KOPT-K1 (cell line): ENCODE results near the gene PKIB.
"Not testable (repeated sequence)": the region's sequence is repeated elsewhere in the genome, so short reads cannot be mapped to it uniquely, and the experiment has no call there.

Source experiments
- H3K27ac ChIP-seq: fragments of 200-600 bp; sonication (generic); 2 replicates; pipeline ENCODE4 v1.5.1; 2016; ENCODE audit warnings: antibody characterized with exemption, mild to moderate bottlenecking, low read depth, low read length; ENCODE audit not compliant: poor library complexity, severe bottlenecking
- H3K36me3 ChIP-seq: fragments of 200-600 bp; sonication (generic); 2 replicates; pipeline ENCODE4 v1.5.1; 2017; ENCODE audit warnings: antibody characterized with exemption, mild to moderate bottlenecking, low read length, moderate library complexity; ENCODE audit not compliant: insufficient read depth
- H3K9me3 ChIP-seq: fragments of 200-600 bp; sonication (generic); 2 replicates; pipeline ENCODE4 v1.5.1; 2017; ENCODE audit warnings: antibody characterized with exemption, low read length, mild to moderate bottlenecking; ENCODE audit not compliant: insufficient read depth, poor library complexity, severe bottlenecking

PKIB gene

GRCh38 chr6:122642604-122643003 lies 32.4 kb downstream of the PKIB start:
- H3K27ac ChIP-seq, H3K9me3 ChIP-seq: not testable (repeated sequence)

DNA sequence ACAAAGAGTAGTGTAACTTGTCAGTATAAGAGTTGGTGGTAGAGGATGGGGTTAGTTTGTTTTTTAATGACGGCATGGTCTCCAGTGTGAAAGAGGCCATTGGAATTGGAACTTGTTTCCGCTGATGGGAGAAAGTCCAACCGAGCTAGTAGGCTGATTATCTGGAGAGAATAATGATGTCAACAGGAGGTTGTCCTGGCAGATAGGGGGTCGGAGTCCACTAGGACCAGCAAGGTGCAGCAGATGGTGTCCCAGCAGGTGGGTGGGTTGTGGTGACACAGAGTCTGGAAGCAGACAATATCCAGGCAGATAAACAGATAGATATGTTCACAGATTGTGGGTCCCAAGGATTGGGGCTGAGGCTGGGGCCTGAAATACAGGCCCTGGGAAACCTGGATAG lies 35.1 kb downstream of the PKIB start:
- no peak overlapping the region for H3K27ac ChIP-seq
- H3K9me3 ChIP-seq: no peaks in the 10 kb centered on the region
- no peaks in the 10 kb centered on the region for H3K36me3 ChIP-seq

More at GRCh38 chr6:122642604-122643003, 32.4 kb downstream of the PKIB start:
- not testable (repeated sequence) for H3K36me3 ChIP-seq

DNA sequence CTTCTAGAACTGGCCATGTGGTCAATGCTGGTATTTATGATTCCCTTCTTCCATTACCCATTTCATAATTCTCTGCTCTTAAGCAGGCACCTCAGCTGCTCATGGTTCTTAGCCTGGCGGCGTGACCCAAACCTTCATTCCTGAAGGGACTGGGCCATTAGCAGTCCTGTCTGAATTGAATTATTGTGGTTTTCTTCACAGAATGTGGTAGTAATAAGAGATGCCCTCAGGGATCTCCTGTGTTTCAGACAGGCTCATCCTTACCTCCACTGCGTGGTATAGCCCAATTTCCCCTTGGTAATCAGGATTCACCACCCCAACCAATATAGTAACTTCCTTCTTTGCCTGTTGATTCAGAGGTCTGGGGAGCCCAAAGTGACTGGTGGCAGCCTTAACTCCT lies 37.6 kb downstream of the PKIB start:
- Histone ChIP-seq H3K36me3 (no peaks in the 10 kb centered on the region), H3K9me3 (no peaks in the 10 kb centered on the region), H3K27ac (no peak overlapping the region)

- H3K9me3 ChIP-seq: no peaks in the 10 kb centered on the region
- H3K36me3 ChIP-seq: no peaks in the 10 kb centered on the region
- H3K27ac ChIP-seq: no peak overlapping the region
Measured at GRCh38 chr6:122648726-122649125, 38.5 kb downstream of the PKIB start.

GRCh38 chr6:122649701-122650100 lies 39.5 kb downstream of the PKIB start:
- no peaks in the 10 kb centered on the region for H3K9me3 ChIP-seq
- H3K36me3 ChIP-seq: no peaks in the 10 kb centered on the region

DNA sequence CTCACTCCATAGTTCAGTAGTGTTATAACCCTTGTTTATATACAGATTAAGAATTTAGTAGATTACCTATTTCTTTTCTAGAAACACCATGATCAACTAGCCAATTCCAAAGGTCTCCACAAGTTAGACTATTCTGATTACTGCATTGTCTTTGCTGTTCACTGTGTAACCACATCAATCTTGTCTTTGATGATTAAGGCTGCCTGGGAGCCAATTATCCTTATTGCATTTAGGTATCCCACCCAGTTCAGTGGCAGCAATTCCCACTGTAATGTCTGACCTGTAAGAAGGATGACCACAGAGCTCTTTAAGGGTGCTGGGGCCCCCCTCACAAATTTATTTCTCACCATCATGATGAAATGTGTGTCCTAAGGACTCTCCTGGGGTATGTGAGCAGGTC lies 40.2 kb downstream of the PKIB start:
- Histone ChIP-seq H3K36me3 (no peaks in the 10 kb centered on the region), H3K27ac (no peak overlapping the region), H3K9me3 (no peaks in the 10 kb centered on the region)

More at GRCh38 chr6:122649701-122650100, 39.5 kb downstream of the PKIB start:
- H3K27ac ChIP-seq: no peak overlapping the region

DNA sequence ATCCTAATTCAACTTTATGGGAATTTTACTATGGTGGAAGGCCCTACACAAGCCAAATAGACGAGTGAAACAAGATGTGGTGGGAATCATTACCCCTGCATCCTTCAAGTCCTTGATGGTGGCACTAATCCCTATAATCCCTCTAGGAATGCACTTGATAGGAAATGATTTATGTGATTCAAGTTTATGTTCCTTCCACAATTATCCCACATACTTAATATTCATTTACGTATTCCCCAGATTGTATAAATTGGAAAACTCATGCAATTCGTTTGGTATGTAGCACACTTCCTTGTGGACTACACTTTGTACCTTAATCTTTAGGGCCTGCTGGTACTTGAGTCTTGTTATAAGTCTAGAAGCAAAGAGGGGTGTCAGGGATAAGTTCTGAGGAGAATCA lies 40.8 kb downstream of the PKIB start:
- Histone ChIP-seq H3K36me3 (no peaks in the 10 kb centered on the region), H3K27ac (no peak overlapping the region), H3K9me3 (no peaks in the 10 kb centered on the region)

DNA sequence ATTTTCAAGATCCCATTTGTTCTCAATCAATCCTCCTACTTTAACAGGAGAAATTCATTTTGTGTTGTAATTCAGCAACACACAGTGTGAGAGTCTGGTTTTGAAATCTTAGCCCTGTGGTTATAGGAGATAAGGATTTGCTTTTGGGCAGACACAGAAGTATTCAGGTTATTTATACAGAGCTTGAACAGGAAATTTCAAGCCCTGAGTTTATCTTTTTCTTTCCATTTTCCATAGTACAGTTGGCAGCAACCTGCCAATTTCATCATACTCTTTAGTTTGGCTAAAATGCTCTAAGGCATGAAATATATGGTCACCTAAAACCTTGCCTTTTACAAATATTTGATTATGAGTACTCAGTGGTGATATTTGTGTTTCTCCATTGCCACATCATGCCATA lies 41.4 kb downstream of the PKIB start:
- Histone ChIP-seq H3K27ac (no peak overlapping the region), H3K36me3 (no peaks in the 10 kb centered on the region), H3K9me3 (no peaks in the 10 kb centered on the region)

GRCh38 chr6:122652431-122652830 lies 42.2 kb downstream of the PKIB start:
- Histone ChIP-seq H3K9me3 (no peaks in the 10 kb centered on the region), H3K27ac (no peak overlapping the region), H3K36me3 (no peaks in the 10 kb centered on the region)

DNA sequence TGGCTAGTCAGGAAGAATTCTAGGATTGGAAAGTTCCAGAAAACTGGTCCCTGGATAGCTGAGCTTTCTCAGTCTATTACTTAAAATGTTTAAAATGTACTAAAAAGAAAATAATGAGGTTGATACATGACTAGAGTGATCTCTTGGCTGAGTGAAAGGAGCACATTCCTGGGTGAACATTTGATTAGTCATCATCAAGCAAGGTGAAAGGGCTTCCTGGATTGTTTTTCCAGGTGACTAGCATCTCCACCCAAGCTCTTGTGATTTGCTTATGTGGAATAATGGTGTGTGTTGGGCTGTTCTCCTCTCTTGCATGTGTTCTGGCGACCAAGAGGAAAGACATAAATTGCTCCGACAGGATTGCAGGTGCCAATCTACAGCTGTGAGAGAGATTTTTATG lies 42.9 kb downstream of the PKIB start:
- H3K27ac ChIP-seq: no peak overlapping the region
- no peaks in the 10 kb centered on the region for H3K36me3 ChIP-seq
- H3K9me3 ChIP-seq: no peaks in the 10 kb centered on the region

DNA sequence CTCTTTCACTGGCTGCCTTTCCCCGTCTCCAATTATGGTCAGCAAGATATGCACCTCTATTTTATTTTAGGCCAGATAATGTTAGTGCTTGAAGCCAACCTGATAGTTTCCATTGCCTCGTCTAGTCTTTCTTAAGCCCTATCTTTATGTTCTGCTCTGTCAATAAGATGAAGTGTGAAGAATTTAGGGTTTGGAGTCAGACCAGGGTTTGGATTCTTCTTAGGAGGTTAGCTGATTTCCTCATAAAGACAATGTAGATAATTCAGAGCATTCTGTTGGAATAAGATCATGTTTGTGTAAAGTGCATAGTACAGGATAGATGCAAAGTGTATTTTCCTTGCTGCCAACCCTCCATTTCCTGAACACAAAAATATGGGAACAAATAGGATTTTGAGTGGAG lies 43.8 kb downstream of the PKIB start:
- Histone ChIP-seq H3K36me3 (no peaks in the 10 kb centered on the region), H3K9me3 (no peaks in the 10 kb centered on the region), H3K27ac (no peak overlapping the region)

- Histone ChIP-seq H3K27ac (no peak overlapping the region), H3K36me3 (no peaks in the 10 kb centered on the region), H3K9me3 (no peaks in the 10 kb centered on the region)
Measured at GRCh38 chr6:122657601-122658000, 47.4 kb downstream of the PKIB start.

DNA sequence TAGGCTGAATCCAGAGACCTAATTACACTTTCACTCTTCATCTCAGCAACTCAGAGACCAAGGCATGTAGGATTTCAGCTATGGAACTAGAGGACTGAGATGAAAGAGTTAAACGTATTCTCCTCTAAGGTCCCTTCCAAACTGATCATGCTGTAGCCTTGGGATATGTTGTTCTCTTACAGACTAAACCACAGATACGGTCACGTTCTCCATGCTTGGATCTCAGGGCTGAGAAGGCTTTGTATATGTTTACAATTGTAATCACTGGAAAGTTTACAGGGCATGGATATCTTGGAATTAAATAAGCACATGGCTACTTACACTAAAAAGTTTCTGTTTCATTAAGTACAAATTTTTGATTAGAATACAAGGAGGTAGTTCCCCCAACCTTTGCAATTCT lies 50.1 kb downstream of the PKIB start:
- no peak overlapping the region for H3K27ac ChIP-seq
- no peaks in the 10 kb centered on the region for H3K36me3 ChIP-seq
- H3K9me3 ChIP-seq: no peaks in the 10 kb centered on the region

GRCh38 chr6:122663981-122664380 lies 53.8 kb downstream of the PKIB start:
- H3K27ac ChIP-seq: no peak overlapping the region
- H3K9me3 ChIP-seq: no peaks in the 10 kb centered on the region
- H3K36me3 ChIP-seq: no peaks in the 10 kb centered on the region

DNA sequence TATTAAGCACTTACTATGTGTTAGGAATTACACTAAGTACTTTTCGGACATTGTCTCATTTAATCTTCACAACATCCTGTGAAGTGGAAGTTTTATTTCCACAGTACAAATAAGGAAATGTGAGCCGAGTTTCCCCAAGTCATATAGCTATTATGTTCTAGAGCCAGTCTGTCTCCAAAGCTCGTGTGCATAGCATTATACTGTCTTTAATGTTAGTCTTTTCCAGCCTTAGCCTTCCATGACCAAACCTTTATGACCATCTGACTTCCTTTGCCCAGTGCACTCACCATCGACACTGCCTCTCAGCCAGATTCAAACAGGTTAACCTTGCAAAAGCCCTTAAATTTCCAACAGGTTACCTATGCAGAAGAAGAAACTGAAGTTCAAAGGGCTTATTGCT lies 55.7 kb downstream of the PKIB start:
- Histone ChIP-seq H3K27ac (no peak overlapping the region), H3K36me3 (no peaks in the 10 kb centered on the region), H3K9me3 (no peaks in the 10 kb centered on the region)

GRCh38 chr6:122666418-122666817 lies 56.2 kb downstream of the PKIB start:
- Histone ChIP-seq H3K9me3 (no peaks in the 10 kb centered on the region), H3K36me3 (no peaks in the 10 kb centered on the region), H3K27ac (no peak overlapping the region)

- Histone ChIP-seq H3K9me3 (no peaks in the 10 kb centered on the region), H3K27ac (no peak overlapping the region), H3K36me3 (no peaks in the 10 kb centered on the region)
Measured at GRCh38 chr6:122669418-122669817, 59.2 kb downstream of the PKIB start.
